AG09309 (cell line): ENCODE measurements around the gene C11orf65.
"Not testable (repeated sequence)": the region's sequence is repeated elsewhere in the genome, so short reads cannot be mapped to it uniquely, and the experiment has no call there.

ENCODE experiments used
- DNase-seq: peaks from one replicate; pipeline ENCODE4 v3.0.0-alpha.2; 2010; ENCODE audit warnings: low read depth
- H3K4me3 ChIP-seq: 2 replicates; pipeline ENCODE4 v1.5.1; 2011; ENCODE audit warnings: mild to moderate bottlenecking, low read depth, low read length, moderate library complexity; ENCODE audit not compliant: control insufficient read depth
- TF ChIP-seq, protein P1 (sequence below): IDR thresholded peaks from 2 replicates; pipeline ENCODE4 v1.5.1; 2011; ENCODE audit warnings: mild to moderate bottlenecking, low read depth, low read length, inconsistent platforms; ENCODE audit not compliant: insufficient read depth, control insufficient read depth; ENCODE audit errors: missing control alignments

The C11orf65 gene

DNA sequence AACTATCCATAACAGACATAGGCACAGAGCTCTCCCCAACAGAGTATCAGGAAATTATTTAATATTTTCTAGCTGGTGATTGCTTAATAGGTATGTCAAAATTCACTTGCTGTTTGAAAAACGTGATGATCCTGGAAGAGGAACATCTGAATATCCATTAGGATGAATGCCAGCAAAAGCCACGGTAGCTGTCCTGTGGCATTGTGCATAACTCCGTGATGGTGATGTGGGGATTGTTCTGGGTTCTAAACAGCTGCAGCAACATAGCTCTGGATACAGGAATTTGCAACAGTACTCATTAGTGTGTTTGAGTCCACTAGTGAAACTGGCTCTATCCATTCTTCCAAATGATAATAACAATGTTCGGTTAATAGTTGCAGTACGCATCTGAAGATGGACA, 78.8 kb downstream of the C11orf65 start:
- TF ChIP-seq, protein P1, sequence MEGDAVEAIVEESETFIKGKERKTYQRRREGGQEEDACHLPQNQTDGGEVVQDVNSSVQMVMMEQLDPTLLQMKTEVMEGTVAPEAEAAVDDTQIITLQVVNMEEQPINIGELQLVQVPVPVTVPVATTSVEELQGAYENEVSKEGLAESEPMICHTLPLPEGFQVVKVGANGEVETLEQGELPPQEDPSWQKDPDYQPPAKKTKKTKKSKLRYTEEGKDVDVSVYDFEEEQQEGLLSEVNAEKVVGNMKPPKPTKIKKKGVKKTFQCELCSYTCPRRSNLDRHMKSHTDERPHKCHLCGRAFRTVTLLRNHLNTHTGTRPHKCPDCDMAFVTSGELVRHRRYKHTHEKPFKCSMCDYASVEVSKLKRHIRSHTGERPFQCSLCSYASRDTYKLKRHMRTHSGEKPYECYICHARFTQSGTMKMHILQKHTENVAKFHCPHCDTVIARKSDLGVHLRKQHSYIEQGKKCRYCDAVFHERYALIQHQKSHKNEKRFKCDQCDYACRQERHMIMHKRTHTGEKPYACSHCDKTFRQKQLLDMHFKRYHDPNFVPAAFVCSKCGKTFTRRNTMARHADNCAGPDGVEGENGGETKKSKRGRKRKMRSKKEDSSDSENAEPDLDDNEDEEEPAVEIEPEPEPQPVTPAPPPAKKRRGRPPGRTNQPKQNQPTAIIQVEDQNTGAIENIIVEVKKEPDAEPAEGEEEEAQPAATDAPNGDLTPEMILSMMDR, result no peak
- no peak for DNase-seq
- no peak overlapping the region for H3K4me3 ChIP-seq

GRCh38 chr11:108373505-108373904, 93.8 kb downstream of the C11orf65 start:
- not testable (repeated sequence) for H3K4me3 ChIP-seq, DNase-seq

DNA sequence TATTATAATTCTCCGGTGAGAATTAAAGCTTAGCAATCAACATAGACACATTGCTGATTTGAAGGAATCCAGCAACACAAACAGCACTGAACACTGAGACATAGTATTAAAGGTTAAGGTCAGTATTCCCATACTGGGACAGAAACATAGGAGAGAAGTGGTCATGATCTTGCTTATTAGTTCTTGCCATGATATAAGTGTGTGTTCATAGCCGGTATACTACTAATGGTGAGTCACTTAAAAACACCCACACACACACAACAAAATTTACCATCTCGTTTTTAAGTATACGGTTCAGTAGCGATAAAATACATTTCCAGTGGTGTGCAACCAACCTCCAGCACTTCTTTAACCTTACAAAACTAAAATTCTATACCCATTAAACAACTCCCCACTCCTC, 96.3 kb downstream of the C11orf65 start:
- TF ChIP-seq, protein P1, result no peak
- DNase-seq, result no peak

DNA sequence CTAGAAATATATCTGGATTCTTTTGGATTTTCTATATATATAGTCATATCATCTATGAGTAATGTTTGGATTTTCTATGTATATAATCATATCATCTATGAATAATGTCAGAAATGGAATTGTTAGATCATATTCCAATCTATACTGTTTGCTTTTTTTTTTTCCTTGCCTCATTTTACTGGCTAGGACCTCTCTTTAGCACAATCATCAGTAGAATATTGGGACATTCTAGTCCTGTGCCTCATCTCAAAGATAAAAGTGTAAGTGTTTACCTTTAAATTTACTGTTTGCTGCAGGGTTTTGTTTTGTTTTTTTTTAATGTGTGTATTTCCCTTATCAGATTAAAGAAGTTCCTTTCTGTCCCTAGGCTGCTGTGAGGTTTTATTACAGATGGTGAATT, 97.0 kb downstream of the C11orf65 start:
- TF ChIP-seq, protein P1, result no peak
- H3K4me3 ChIP-seq, result no peak overlapping the region
- DNase-seq, result no peak

More for the DNA sequence above, 96.3 kb downstream of the C11orf65 start:
- H3K4me3 ChIP-seq, result no peak overlapping the region

- DNase-seq, result no peak
- TF ChIP-seq, protein P1, result no peak
Observed at GRCh38 chr11:108369064-108369463, 98.3 kb downstream of the C11orf65 start.

GRCh38 chr11:108368134-108368533, 99.2 kb downstream of the C11orf65 start:
- TF ChIP-seq, protein P1, result no peak

More at GRCh38 chr11:108369064-108369463, 98.3 kb downstream of the C11orf65 start:
- no peak overlapping the region for H3K4me3 ChIP-seq

DNA sequence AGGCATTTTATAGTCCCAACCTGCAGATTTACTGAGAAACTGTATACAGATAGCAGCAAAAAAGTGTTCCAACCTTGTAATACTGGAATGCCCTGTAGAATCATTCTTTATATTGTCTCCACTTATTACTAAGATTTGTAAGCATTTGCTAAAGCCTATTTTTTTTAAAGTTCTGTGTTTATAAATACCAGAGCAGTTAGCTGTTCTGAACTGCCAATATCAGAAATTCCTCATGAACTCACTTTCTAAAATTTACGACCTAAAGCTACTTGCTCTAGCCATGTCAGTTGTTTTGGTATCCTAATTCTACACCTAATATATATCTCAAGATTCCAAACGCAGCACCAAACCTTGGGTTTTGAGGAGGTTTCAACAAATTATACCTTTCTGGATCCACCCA, 103.2 kb downstream of the C11orf65 start:
- H3K4me3 ChIP-seq, result no peak overlapping the region
- DNase-seq, result no peak
- TF ChIP-seq, protein P1, result no peak

More at GRCh38 chr11:108368134-108368533, 99.2 kb downstream of the C11orf65 start:
- DNase-seq, result no peak
- H3K4me3 ChIP-seq, result no peak overlapping the region
